ENCODE measurements around the gene MGLL.

The MGLL gene

GRCh38 chr3:127825756-127826155 is 3.4 kb upstream of the MGLL start:
- TF ChIP-seq CTCF (IDR thresholded peaks at IDR 0.05; ENCODE audit: extremely low read depth, missing control alignments), result no peak
- no peak for DNase-seq (ENCODE audit: low spot score)

- no peak for DNase-seq (ENCODE audit: low spot score)
- TF ChIP-seq CTCF (IDR thresholded peaks at IDR 0.05; ENCODE audit: extremely low read depth, missing control alignments), result no peak
Observed at GRCh38 chr3:127824151-127824825, 2.0 kb upstream of the MGLL start.

- TF ChIP-seq CTCF (IDR thresholded peaks at IDR 0.05; ENCODE audit: extremely low read depth, missing control alignments), result no peak
- no peak for DNase-seq (ENCODE audit: low spot score)
Observed at GRCh38 chr3:127823426-127823857, 1.1 kb upstream of the MGLL start.

GRCh38 chr3:127822682-127823425 is 539 bp upstream of the MGLL start:
- TF ChIP-seq CTCF (IDR thresholded peaks at IDR 0.05; ENCODE audit: extremely low read depth, missing control alignments), result peak; percentile 36
- DNase-seq (ENCODE audit: low spot score), result peak; percentile 78

- no peak for TF ChIP-seq CTCF (IDR thresholded peaks at IDR 0.05; ENCODE audit: extremely low read depth, missing control alignments)
- peak; percentile 78 for DNase-seq (ENCODE audit: low spot score)
Observed at GRCh38 chr3:127821394-127821793, 921 bp downstream of the MGLL start.

- DNase-seq (ENCODE audit: low spot score), result no peak
Observed at GRCh38 chr3:127820826-127821313, 1.4 kb downstream of the MGLL start.

More at GRCh38 chr3:127820826-127821313, 1.4 kb downstream of the MGLL start:
- no peak for TF ChIP-seq CTCF (IDR thresholded peaks at IDR 0.05; ENCODE audit: extremely low read depth, missing control alignments)

Data from GM20000 (cell line).